A549 (cell line): Measurements from ENCODE around the gene PRR29. TPM values are rescaled to one million over a fixed set of nuclear protein-coding genes. Genes with fewer than 3 reads are reported as not detected.

ENCODE experiments used
- ATAC-seq, 2 experiments: fragments of 200-7000 bp in 1 of 2; fragments of >200 bp in 1 of 2; cut with Nextera tagmentation in 1 of 2; cut with Tn5 transposase in 1 of 2; 3 replicates each; pipeline versions ENCODE4 v1.8.0 to v1.9.1; 2018 to 2020; ENCODE audit warnings: mild to moderate bottlenecking in 1 of 2, moderate library complexity in 1 of 2
- CTCF ChIA-PET: fragments of 300-600 bp; sonication (Branson Sonifier 250); formaldehyde crosslinking; extraction: SDS; loops from one replicate; lab custom pipeline; 2021; ENCODE audit warnings: antibody characterized with exemption, inconsistent platforms; lab: Yijun Ruan, JAX
- POLR2A ChIA-PET: fragments of 350-600 bp; formaldehyde crosslinking; extraction: SDS; loops from one replicate; lab custom pipeline; 2021; ENCODE audit warnings: antibody characterized with exemption, inconsistent platforms; lab: Yijun Ruan, JAX
- DNase-seq, 2 experiments: peaks; one replicate each; pipeline versions ENCODE4 v3.0.0 to v3.0.0-alpha.2; 2011 to 2016; ENCODE audit warnings: low read depth in 1 of 2, low spot score in 1 of 2
- FAIRE-seq: peaks from 2 replicates; lab custom pipeline; 2011; peaks lifted over from hg19 to GRCh38; lab: Jason Lieb, UNC
- H3K27ac ChIP-seq, 2 experiments: fragments of >200 bp; sonication (Bioruptor Twin); formaldehyde crosslinking; 3 replicates each; pipeline ENCODE4 v1.5.1; 2016 to 2017
- H3K4me1 ChIP-seq: fragments of >200 bp; sonication (Bioruptor Twin); formaldehyde crosslinking; 3 replicates; pipeline ENCODE4 v1.6.1; 2016
- H3K4me2 ChIP-seq: fragments of >200 bp; sonication (Bioruptor Twin); formaldehyde crosslinking; 3 replicates; pipeline ENCODE4 v1.6.1; 2016
- H3K4me3 ChIP-seq: fragments of >200 bp; sonication (Bioruptor Twin); formaldehyde crosslinking; 3 replicates; pipeline ENCODE4 v1.5.1; 2016
- H3K9me3 ChIP-seq: fragments of >200 bp; sonication (Bioruptor Twin); formaldehyde crosslinking; 3 replicates; pipeline ENCODE4 v1.6.1; 2016
- HMGXB4 ChIP-seq: fragments of 250-450 bp; sonication (Bioruptor Pico); IDR thresholded peaks from 2 replicates; pipeline ENCODE4 v1.5.0; 2021; ENCODE audit warnings: mild to moderate bottlenecking, moderate library complexity, borderline replicate concordance
- KDM1A ChIP-seq: fragments of 200-600 bp; sonication (generic); IDR thresholded peaks from 2 replicates; pipeline ENCODE4 v1.6.1; 2016; ENCODE audit warnings: low read depth, mild to moderate bottlenecking
- NPAS2 ChIP-seq: fragments of 250-450 bp; sonication (Bioruptor Pico); IDR thresholded peaks from 2 replicates; pipeline ENCODE4 v1.8.0; 2022; ENCODE audit warnings: mild to moderate bottlenecking, moderate library complexity, borderline replicate concordance
- PBX3 ChIP-seq: IDR thresholded peaks from 2 replicates; pipeline ENCODE4 v1.6.1; 2012
- RARB ChIP-seq: fragments of 250-450 bp; sonication (Bioruptor Pico); IDR thresholded peaks from 2 replicates; pipeline ENCODE4 v1.8.0; 2021; ENCODE audit warnings: mild to moderate bottlenecking, moderate library complexity
- REST ChIP-seq: fragments of 200-600 bp; sonication (generic); IDR thresholded peaks from 2 replicates; pipeline ENCODE4 v1.6.1; 2016; ENCODE audit warnings: antibody characterized with exemption, mild to moderate bottlenecking, moderate library complexity
- ZC3H11A ChIP-seq: fragments of 450-650 bp; IDR thresholded peaks from 2 replicates; pipeline ENCODE4 v1.6.1; 2014; ENCODE audit warnings: antibody characterized with exemption, mild to moderate bottlenecking
- WGBS: methylation state at CpG from one replicate; pipeline ENCODE4 v1.1.6; 2017; ENCODE audit errors: missing lambda C conversion rate; 5-methylcytosine and 5-hydroxymethylcytosine counted together
- polyA plus RNA-seq, 4 experiments: library from polyadenylated mRNA; depleted of rRNA in 3 of 4; stranded (reverse); fragments of >200 nt; fragmentation: RNase III in 1 of 4; extraction: RNeasy Plus Mini Kit Qiagen cat#74134 plus additional on column Dnase treatment in 1 of 4; gene quantifications; 2 replicates in 3 of 4; 3 replicates in 1 of 4; pipeline ENCODE4 v1.2.3, GENCODE V29; 2011 to 2017
- TF ChIP-seq, protein P1 (sequence below): IDR thresholded peaks from 2 replicates; pipeline ENCODE4 v1.6.1; 2012; ENCODE audit warnings: low read depth, borderline replicate concordance
- TF ChIP-seq, protein P2 (sequence below): fragments of 450-650 bp; IDR thresholded peaks from 2 replicates; pipeline ENCODE4 v1.6.1; 2014; ENCODE audit warnings: antibody characterized with exemption

The PRR29 gene
- polyA plus RNA-seq, 2 of the 4 experiments (the other 2 are of a cell fraction) = 0.44 to 0.67 TPM

- 80% methylated on average over 25 of the region's 25 CpGs for WGBS
- Histone ChIP-seq H3K4me2 (no peak overlapping the region), H3K9me3 (no peaks in the 10 kb centered on the region), H3K27ac (no peak overlapping the region), H3K4me3 (no peak overlapping the region), H3K4me1 (peaks cover 10% of the 10 kb centered on the region)
- TF ChIP-seq, protein P1, sequence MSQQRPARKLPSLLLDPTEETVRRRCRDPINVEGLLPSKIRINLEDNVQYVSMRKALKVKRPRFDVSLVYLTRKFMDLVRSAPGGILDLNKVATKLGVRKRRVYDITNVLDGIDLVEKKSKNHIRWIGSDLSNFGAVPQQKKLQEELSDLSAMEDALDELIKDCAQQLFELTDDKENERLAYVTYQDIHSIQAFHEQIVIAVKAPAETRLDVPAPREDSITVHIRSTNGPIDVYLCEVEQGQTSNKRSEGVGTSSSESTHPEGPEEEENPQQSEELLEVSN = no peak
- TF ChIP-seq RARB = no peak
- TF ChIP-seq, protein P2, sequence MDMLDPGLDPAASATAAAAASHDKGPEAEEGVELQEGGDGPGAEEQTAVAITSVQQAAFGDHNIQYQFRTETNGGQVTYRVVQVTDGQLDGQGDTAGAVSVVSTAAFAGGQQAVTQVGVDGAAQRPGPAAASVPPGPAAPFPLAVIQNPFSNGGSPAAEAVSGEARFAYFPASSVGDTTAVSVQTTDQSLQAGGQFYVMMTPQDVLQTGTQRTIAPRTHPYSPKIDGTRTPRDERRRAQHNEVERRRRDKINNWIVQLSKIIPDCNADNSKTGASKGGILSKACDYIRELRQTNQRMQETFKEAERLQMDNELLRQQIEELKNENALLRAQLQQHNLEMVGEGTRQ = no peak
- 0 out of 2 replicates have a peak, but pooled peaks have one; percentile 58 for TF ChIP-seq KDM1A
- DNase-seq (no peak), FAIRE-seq (no peak), ATAC-seq (no peak)
- POLR2A ChIA-PET = no interaction called here
- CTCF ChIA-PET = interaction anchor here (0.6 to 4.4 kb wide), 7 partner anchors 9 to 418 kb away, joined by 3 to 24 read pairs (median 5); no protein-coding TSS in a partner anchor
These were observed 1.8 kb downstream of the PRR29 start for GRCh38 chr17:63999680-64000531.

GRCh38 chr17:64001091-64001579 lies 3.0 kb downstream of the PRR29 start:
- no peak overlapping the region for H3K27ac ChIP-seq
- no peak for TF ChIP-seq HMGXB4 (CRISPR knock-in tag)
- no peak for TF ChIP-seq PBX3
- CTCF ChIA-PET = interaction anchor here (1.0 to 4.4 kb wide), 7 partner anchors 15 to 522 kb away, joined by 3 to 24 read pairs (median 6); partner anchors contain the start of gene GH1
- WGBS = 63% methylated on average over 7 of the region's 7 CpGs
- ATAC-seq (no peak), FAIRE-seq (no peak), DNase-seq (no peak)
- no peaks in the 10 kb centered on the region for H3K9me3 ChIP-seq
- no peak overlapping the region for H3K4me3 ChIP-seq
- no peak overlapping the region for H3K4me2 ChIP-seq
- H3K4me1 ChIP-seq = peaks cover 22% of the 10 kb centered on the region
- POLR2A ChIA-PET = no interaction called here

- FAIRE-seq (no peak), DNase-seq (no peak), ATAC-seq (no peak)
- ChIA-PET CTCF (interaction anchor here (1.0 to 4.4 kb wide), 9 partner anchors 11 to 523 kb away, joined by 3 to 24 read pairs (median 4); partner anchors contain the start of gene GH1), POLR2A (interaction anchor here (0.8 kb wide), 1 partner anchor 143 kb away, joined by 3 read pairs; no protein-coding TSS in a partner anchor)
- no peak overlapping the region for H3K4me2 ChIP-seq
- TF ChIP-seq ZC3H11A (no peak), REST (no peak), NPAS2 (no peak)
- H3K27ac ChIP-seq = no peak overlapping the region
- H3K4me1 ChIP-seq = peaks cover 29% of the 10 kb centered on the region
- H3K9me3 ChIP-seq = no peaks in the 10 kb centered on the region
- 91% methylated on average over 13 of the region's 14 CpGs for WGBS
- no peak overlapping the region for H3K4me3 ChIP-seq
These were observed 3.8 kb downstream of the PRR29 start for GRCh38 chr17:64001763-64002529.
